Stimulated activated memory B cell treated with anti-CD40 and anti-IgM and Interleukin-4, amounts not matched to agents 10 μg/mL and 1 μg/mL and 100 μg/mL, for 72 hours (primary cell): ENCODE results near the gene NFATC1.

Source experiments
- ATAC-seq: fragments of 150-1000 bp; cut with Tn5 transposase; 2 replicates; pipeline ENCODE4 v1.10.0; 2021
- H3K27ac Mint-ChIP-seq: one replicate; pipeline ENCODE4 v1.8.0; 2022; ENCODE audit warnings: mild to moderate bottlenecking, mixed read lengths
- H3K27me3 Mint-ChIP-seq: one replicate; pipeline ENCODE4 v1.8.0; 2022; ENCODE audit warnings: mixed read lengths
- H3K36me3 Mint-ChIP-seq: one replicate; pipeline ENCODE4 v1.8.0; 2022; ENCODE audit warnings: mixed read lengths
- H3K4me1 Mint-ChIP-seq: one replicate; pipeline ENCODE4 v1.8.0; 2022; ENCODE audit warnings: mixed read lengths
- H3K4me3 Mint-ChIP-seq: one replicate; pipeline ENCODE4 v1.8.0; 2022; ENCODE audit warnings: mild to moderate bottlenecking, moderate library complexity, mixed read lengths
- H3K9me3 Mint-ChIP-seq: one replicate; pipeline ENCODE4 v1.8.0; 2022; ENCODE audit warnings: mixed read lengths

Gene NFATC1

DNA sequence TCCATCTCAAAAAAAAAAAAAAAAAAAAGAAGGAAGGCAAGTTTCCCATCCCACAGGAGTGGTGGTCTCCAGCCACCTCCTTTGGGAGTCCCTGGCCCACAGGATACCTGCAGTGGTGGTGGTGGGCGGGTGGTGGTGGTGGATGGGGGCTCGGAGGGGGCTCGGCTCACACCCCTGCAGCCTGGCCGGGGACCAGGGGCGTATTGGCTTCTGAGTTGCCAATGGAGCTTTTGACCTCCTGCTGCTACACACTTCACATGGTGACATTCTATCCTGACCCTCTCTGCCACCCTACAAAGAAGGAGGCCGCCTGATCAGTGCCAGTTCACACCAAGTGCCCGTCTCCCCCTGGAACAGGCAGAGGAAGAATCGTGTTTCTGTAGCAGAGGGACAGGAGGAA, 119.6 kb downstream of the NFATC1 start:
- Mint-ChIP-seq H3K27me3 (no peaks in the 10 kb centered on the region), H3K9me3 (no peaks in the 10 kb centered on the region), H3K4me1 (peaks cover 40% of the 10 kb centered on the region), H3K4me3 (no peak overlapping the region), H3K27ac (peak overlapping the region; percentile 92), H3K36me3 (peaks cover 41% of the 10 kb centered on the region)
- no peak for ATAC-seq

DNA sequence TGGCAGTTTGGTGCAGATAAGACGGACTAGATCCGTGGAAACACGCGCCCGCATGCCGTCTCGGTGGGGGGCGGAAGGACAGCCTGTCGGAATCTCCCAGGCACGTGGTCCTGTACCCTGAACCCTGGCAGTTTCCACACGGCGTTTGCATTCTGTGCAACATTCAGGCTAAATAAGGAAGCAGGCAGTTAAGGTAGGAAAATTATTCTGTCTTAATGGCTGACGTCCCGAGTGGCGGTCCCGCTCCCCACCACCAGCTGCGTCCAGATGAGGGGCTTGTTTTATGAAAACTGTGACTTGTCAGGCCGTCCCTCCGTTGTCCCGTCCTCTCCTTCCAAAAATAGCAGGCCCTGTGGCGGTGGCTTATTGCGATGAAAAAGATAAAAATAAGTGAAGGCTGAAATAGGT, 120.2 kb downstream of the NFATC1 start:
- Mint-ChIP-seq H3K27me3 (no peaks in the 10 kb centered on the region), H3K36me3 (peaks cover 44% of the 10 kb centered on the region), H3K9me3 (no peaks in the 10 kb centered on the region), H3K27ac (peak overlapping the region; percentile 92), H3K4me3 (peak overlapping the region; percentile 50), H3K4me1 (peaks cover 46% of the 10 kb centered on the region)
- ATAC-seq: no peak

DNA sequence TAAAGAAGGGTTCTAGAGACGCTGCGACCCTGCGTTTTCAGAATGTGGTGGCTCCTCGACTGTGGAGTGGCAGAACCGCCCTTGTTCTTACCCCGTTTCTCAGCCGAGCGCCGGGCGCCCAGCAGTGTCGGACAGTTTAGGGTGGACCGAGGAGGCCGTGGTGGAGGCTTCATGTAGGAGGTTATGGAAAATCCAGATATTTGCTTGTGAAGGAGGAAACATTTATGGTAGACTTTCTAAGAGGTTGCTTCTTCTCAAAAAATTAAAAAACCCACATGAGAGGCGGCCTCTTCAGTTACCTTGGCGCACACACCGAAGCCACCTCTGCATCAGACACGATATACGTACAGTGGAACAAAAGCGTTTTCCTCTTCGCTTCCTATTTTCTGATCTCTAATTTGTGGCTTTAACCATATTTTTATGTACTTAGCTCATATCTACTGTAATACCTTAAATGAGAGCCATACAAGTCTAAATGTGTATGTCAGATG, 120.8 kb downstream of the NFATC1 start:
- Mint-ChIP-seq H3K9me3 (no peaks in the 10 kb centered on the region), H3K4me3 (peak overlapping the region; percentile 50), H3K36me3 (peaks cover 45% of the 10 kb centered on the region), H3K27me3 (no peaks in the 10 kb centered on the region), H3K4me1 (peaks cover 51% of the 10 kb centered on the region), H3K27ac (peak overlapping the region; percentile 92)
- no peak for ATAC-seq

DNA sequence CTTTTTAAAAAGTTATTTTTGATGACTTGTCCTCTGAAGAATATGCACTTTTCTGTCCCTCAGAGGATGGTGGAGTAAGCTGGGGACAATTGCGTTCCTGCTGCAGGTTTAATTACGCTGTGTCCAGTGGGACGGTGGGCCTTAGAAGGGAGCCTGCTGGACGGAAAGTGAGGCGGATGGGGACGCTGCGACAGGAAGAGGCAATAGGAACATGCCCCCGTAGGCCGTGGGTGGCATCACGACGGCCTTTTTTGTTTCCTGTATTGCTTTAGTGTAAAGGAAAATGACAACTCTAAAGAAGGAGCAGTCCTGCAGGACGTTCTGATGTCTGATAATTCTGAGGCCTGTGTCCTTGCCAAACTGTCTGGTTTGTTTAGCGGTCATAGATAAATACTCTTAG, 121.6 kb downstream of the NFATC1 start:
- Mint-ChIP-seq H3K9me3 (no peaks in the 10 kb centered on the region), H3K4me1 (peaks cover 60% of the 10 kb centered on the region)

DNA sequence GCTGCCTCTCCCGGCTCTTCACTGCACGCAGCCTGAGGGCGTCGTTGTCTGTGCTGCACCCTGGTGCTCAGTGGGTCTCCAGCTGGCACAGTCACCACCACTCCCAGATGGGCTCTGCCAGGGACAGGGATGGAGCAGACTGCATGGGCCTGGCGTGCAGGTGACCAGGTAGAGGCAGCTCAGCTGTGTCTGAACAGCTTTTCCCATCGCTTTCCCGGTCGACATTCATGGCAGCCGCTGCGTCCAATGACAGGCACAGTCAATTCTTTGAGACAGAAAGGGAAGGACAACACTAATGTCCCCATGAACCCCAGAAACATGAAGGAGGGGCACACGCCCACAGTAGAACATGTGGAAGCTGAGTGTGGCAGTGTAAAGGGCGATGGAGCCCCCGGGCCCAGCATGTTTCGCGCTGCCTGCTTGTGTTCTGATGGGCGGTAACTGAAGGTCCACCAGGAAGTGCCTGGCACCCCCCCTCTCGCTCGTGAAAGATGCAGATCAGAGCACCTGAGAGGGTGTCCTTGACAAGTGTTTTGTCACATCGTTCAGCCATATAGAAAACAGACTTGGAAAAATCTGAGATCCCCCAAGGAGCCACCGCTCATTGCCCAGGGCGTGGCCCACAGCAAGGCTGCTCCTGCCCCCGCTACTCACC, 122.4 kb downstream of the NFATC1 start:
- ATAC-seq: no peak
- Mint-ChIP-seq H3K27me3 (no peaks in the 10 kb centered on the region), H3K4me1 (peaks cover 68% of the 10 kb centered on the region), H3K4me3 (no peak overlapping the region), H3K36me3 (peaks cover 32% of the 10 kb centered on the region), H3K27ac (peak overlapping the region; percentile 92), H3K9me3 (no peaks in the 10 kb centered on the region)

More for the DNA sequence above, 121.6 kb downstream of the NFATC1 start:
- Mint-ChIP-seq H3K4me3 (peak overlapping the region; percentile 68), H3K27ac (peak overlapping the region; percentile 92), H3K36me3 (peaks cover 40% of the 10 kb centered on the region), H3K27me3 (no peaks in the 10 kb centered on the region)
- no peak for ATAC-seq

DNA sequence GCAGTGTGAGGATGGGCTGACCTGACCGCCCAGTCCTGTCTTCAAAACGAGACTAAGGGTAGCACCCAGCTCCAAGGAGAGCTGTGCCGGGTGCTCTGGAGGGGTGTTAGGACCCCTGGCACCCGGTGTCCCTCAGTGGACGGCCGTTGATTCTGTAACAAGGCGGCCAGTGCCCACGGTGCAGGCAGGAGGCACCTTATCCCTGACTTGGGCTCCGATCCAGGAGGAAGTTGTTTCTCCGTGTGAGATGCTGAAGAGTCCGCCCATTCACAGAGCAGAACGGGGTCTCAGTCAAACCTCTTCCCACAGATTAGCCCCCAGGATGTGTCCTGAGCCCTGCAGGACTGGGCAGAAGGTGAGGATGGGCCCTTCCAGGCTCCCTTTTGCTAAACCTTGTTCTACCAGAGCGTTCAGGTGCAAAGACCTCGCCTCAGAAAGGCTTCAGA, 123.0 kb downstream of the NFATC1 start:
- Mint-ChIP-seq H3K4me3 (no peak overlapping the region), H3K27ac (peak overlapping the region; percentile 92), H3K9me3 (no peaks in the 10 kb centered on the region), H3K36me3 (peaks cover 26% of the 10 kb centered on the region), H3K4me1 (peaks cover 73% of the 10 kb centered on the region), H3K27me3 (no peaks in the 10 kb centered on the region)
- no peak for ATAC-seq

DNA sequence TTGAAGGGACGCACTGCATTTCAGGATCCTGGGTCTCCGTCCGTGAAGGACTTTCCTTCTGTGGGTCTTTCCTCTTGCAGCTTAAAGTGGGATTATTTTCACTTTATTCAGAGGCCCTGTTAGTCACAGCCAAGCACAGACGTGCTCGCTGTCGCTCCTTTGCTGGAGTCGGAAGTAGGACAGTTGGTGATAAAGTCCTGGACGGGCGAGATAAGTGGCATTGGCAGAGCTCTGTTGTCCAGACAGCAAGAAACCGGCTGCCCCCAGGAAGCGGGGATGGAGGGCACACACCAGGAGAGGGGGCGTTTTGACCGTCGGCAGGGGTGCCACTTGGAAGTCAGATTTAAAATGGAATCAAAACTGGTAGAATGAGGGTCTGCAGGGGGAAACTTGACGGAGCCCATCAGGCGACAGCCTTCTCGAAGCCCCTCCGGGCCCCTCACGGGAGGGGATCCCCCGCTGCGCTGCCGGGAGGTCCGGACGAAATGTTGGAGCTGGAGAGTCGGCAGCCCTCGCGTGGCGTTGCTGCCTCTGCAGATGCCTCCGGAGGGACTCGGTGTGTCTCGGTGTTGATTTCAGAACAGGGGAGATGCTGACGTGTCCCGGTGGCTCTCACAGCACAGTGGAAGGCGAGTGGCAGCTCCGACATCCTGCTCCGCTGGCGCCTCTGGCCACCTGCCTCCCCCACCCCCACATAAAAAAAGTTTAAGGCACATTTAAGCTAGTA, 124.2 kb downstream of the NFATC1 start:
- Mint-ChIP-seq H3K4me1 (peaks cover 85% of the 10 kb centered on the region), H3K27ac (peak overlapping the region; percentile 95), H3K4me3 (peak overlapping the region; percentile 73), H3K9me3 (no peaks in the 10 kb centered on the region), H3K27me3 (no peaks in the 10 kb centered on the region), H3K36me3 (peaks cover 29% of the 10 kb centered on the region)
- peak; percentile 44 for ATAC-seq

DNA sequence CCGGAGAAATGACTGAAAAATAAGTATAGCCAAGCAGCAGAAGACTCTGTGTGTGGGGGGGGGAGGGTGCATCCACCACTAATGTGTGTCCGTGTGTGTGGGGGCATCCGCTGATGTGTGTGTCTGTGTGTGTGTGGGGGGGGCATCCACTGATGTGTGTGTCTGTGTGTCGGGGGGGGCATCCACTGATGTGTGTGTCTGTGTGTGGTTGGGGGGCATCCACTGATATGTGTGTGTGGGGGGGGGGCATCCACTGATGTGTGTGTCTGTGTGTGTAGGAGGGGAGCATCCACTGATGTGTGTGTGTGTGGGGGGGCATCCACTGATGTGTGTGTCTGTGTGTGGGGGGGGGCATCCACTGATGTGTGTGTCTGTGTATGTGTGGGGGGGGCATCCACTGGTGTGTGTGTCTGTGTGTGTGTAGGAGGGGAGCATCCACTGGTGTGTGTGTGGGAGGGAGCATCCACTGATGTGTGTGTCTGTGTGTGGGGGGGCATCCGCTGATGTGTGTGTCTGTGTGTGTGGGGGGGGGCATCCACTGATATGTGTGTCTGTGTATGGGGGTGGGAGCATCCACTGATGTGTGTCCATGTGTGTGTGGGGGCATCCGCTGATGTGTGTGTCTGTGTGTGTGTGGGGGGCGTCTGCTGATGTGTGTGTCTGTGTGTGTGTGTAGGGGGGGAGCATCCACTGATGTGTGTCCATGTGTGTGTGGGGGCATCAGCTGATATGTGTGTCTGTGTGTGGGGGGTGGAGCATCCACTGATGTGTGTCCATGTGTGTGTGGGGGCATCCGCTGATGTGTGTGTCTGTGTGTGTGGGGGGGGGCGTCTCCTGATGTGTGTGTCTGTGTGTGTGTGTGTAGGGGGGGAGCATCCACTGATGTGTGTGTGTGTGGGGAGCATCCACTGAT, 125.0 kb downstream of the NFATC1 start:
- no peak for ATAC-seq
- H3K4me3 Mint-ChIP-seq: peak overlapping the region; percentile 73
- peak overlapping the region; percentile 95 for H3K27ac Mint-ChIP-seq
- peaks cover 3% of the 10 kb centered on the region for H3K9me3 Mint-ChIP-seq
- peaks cover 35% of the 10 kb centered on the region for H3K36me3 Mint-ChIP-seq
- H3K4me1 Mint-ChIP-seq: peaks cover 88% of the 10 kb centered on the region
- H3K27me3 Mint-ChIP-seq: no peaks in the 10 kb centered on the region

DNA sequence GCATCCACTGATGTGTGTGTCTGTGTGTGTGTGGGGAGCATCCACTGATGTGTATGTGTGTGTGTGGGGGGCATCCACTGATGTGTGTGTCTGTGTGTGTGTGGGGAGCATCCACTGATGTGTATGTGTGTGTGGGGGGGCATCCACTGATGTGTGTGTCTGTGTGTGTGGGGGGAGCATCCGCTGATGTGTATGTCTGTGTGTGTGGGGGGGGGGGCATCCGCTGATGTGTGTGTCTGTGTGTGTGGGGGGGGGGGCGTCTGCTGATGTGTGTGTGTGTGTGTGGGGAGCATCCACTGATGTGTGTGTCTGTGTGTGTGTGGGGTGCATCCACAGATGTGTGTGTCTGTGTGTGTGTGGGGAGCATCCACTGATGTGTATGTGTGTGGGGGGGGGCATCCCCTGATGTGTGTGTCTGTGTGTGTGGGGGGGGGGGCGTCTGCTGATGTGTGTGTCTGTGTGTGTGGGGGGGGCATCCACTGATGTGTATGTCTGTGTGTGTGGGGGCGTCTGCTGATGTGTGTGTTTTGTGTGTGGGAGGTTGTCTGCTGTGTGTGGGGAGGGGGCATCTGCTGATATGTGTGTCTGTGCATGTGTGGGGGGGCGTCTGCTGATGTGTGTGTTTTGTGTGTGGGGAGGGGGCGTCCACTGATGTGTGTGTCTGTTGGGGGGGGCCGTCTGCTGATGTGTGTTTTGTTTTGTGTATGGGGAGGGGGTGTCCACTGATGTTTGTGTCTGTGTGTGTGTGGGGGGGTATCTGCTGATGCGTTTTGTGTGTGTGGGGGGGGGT, 125.9 kb downstream of the NFATC1 start:
- Mint-ChIP-seq H3K36me3 (peaks cover 37% of the 10 kb centered on the region), H3K9me3 (peaks cover 3% of the 10 kb centered on the region), H3K4me1 (peaks cover 87% of the 10 kb centered on the region), H3K27me3 (no peaks in the 10 kb centered on the region), H3K27ac (peak overlapping the region; percentile 95), H3K4me3 (peak overlapping the region; percentile 71)
- no peak for ATAC-seq

DNA sequence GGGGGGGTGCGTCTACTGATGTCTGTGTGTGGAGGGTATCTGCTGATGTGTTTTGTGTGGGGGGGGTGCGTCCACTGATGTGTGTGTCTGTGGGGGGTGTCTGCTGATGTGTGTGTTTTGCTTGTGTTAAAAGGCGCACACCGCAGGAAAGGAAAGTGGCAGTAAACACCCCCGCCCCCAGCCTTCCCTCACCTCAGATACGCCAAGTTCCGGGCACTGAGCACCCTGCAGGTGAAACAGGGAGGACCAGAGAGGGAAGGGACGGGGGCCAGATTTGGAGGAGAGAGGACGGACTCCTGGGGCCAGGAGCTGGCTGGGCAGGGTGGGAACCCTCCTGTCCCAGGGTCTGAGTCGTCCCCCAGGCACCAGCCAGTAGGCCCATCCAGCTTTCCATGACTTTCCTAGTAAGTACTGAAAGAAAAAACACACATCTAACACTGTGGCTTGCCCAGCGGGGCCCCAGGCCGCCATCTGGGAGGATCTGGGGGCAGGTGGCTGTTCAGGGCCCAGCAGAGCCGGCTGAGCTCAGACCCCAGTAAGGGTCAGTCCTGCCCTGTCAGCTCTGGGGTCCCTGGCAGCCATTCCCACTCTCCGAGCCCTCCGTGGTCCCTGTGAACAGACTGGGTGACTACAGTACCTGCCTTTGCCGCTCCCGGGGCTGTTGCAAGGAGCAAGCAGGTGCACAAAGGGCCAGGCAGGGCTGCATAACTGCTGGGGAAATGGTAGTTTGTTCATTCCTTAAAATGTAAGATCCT, 126.9 kb downstream of the NFATC1 start:
- H3K4me3 Mint-ChIP-seq: peak overlapping the region; percentile 71
- peaks cover 76% of the 10 kb centered on the region for H3K4me1 Mint-ChIP-seq
- ATAC-seq: peak; percentile 1
- H3K36me3 Mint-ChIP-seq: peaks cover 40% of the 10 kb centered on the region
- peaks cover 3% of the 10 kb centered on the region for H3K9me3 Mint-ChIP-seq
- H3K27ac Mint-ChIP-seq: peak overlapping the region; percentile 95
- H3K27me3 Mint-ChIP-seq: no peaks in the 10 kb centered on the region

DNA sequence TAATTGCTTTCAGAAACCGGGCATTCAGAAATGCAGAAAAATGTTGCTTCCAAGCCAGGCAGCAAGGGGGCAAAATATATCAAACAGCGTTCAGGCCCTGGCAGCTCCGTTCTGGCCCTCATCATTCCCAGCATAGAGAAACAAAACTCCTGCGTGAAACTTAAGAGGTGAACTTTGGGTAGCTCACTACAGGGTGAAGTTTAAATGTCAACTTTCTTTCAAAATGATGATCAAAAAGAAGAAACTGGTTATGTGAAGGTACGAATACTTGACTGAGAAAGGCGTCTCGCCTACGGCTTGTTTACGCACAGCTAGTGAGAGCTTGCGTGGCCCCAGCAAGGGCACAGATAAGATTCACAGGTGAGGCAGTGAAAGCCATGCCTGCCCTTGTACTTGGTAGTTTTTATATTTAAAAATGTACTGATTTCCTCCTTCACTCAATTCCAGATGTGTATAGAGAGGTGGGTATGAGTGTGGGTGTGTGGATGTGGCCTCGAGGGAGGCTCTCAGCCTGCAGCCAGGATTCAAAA, 127.5 kb downstream of the NFATC1 start:
- peaks cover 39% of the 10 kb centered on the region for H3K36me3 Mint-ChIP-seq
- peak; percentile 82 for ATAC-seq
- H3K27ac Mint-ChIP-seq: peak overlapping the region; percentile 95
- peaks cover 70% of the 10 kb centered on the region for H3K4me1 Mint-ChIP-seq
- H3K9me3 Mint-ChIP-seq: peaks cover 3% of the 10 kb centered on the region
- H3K27me3 Mint-ChIP-seq: no peaks in the 10 kb centered on the region
- H3K4me3 Mint-ChIP-seq: peak overlapping the region; percentile 71

DNA sequence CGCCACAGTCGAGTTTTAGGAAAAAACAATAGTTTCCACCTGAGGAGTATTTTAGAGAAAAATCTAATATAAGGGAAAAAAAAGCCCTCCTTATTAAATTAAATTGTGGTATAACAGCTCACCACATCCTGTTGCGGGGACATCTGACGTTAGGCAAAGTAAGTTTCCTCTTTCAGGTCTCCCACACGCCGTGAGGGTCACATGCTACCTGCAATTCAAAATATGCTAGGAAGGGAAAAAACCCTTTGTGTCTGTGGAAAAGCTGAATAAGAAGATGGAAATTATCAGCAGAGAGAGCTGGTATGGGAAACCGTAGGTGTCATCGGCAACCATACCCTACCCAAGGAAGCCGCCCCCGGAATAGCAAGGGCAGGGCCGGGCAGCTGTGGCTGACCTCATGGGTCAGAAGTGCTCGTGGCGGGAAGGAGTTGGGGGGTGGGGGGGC, 128.0 kb downstream of the NFATC1 start:
- peak overlapping the region; percentile 95 for H3K27ac Mint-ChIP-seq
- H3K9me3 Mint-ChIP-seq: peaks cover 3% of the 10 kb centered on the region
- H3K36me3 Mint-ChIP-seq: peaks cover 41% of the 10 kb centered on the region
- no peaks in the 10 kb centered on the region for H3K27me3 Mint-ChIP-seq
- peak overlapping the region; percentile 71 for H3K4me3 Mint-ChIP-seq
- H3K4me1 Mint-ChIP-seq: peaks cover 73% of the 10 kb centered on the region
- peak; percentile 80 for ATAC-seq

DNA sequence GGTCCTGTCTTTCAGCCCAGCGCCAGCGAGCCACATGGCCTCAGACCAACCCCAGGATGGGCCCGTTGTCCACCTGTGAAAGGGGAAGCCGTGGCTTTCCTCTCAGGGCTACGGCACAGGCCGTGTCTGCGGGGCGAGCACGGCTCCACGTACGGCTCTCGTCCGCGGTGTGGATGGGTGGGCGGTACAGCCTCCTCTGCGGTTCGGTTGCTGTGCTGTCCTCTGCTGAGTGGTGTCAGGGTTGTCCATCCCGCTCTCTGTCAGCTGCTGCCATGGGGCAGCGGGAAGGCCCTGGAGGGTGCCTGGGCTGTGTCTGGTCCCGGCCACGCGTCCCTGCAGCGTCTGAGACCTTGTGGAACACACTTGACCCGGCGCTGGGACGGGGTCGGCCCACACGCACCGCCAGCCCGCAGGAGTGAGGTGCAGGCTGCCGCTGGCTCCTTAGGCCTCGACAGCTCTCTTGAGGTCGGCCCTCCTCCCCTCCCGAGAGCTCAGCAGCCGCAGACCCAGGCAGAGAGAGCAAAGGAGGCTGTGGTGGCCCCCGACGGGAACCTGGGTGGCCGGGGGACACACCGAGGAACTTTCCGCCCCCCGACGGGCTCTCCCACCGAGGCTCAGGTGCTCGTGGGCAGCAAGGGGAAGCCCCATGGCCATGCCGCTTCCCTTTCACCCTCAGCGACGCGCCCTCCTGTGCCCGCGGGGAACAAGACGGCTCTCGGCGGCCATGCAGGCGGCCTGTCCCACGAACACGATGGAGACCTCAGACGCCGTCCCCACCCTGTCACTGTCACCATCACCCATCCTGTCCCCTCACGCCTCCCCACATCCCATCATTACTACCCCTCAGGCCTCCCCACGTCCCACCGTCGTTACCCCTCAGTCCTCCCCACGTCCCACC, 128.7 kb downstream of the NFATC1 start:
- Mint-ChIP-seq H3K27me3 (no peaks in the 10 kb centered on the region), H3K27ac (peak overlapping the region; percentile 95), H3K4me3 (peak overlapping the region; percentile 71), H3K9me3 (peaks cover 3% of the 10 kb centered on the region), H3K4me1 (peaks cover 76% of the 10 kb centered on the region), H3K36me3 (peaks cover 47% of the 10 kb centered on the region)
- ATAC-seq: peak; percentile 67
